Measurements from ENCODE around the gene ACOX3.

Gene ACOX3

GRCh38 chr4:8378776-8379175, 61.7 kb downstream of the ACOX3 start:
- Mint-ChIP-seq H3K36me3 (no peaks in the 10 kb centered on the region), H3K4me3 (no peak overlapping the region), H3K9me3 (no peaks in the 10 kb centered on the region), H3K27ac (no peak overlapping the region), H3K4me1 (no peaks in the 10 kb centered on the region), H3K27me3 (no peaks in the 10 kb centered on the region)
- DNase-seq: no peak
- CTCF ChIA-PET: no interaction called here

- Mint-ChIP-seq H3K27ac (no peak overlapping the region), H3K4me1 (no peaks in the 10 kb centered on the region), H3K36me3 (no peaks in the 10 kb centered on the region), H3K4me3 (no peak overlapping the region), H3K27me3 (no peaks in the 10 kb centered on the region), H3K9me3 (no peaks in the 10 kb centered on the region)
- DNase-seq: no peak
- CTCF ChIA-PET: no interaction called here
Measured at GRCh38 chr4:8378101-8378724, 62.3 kb downstream of the ACOX3 start.

GRCh38 chr4:8377103-8378075, 63.1 kb downstream of the ACOX3 start:
- Mint-ChIP-seq H3K4me1 (no peaks in the 10 kb centered on the region), H3K27me3 (no peaks in the 10 kb centered on the region), H3K4me3 (no peak overlapping the region), H3K27ac (no peak overlapping the region), H3K9me3 (no peaks in the 10 kb centered on the region), H3K36me3 (no peaks in the 10 kb centered on the region)
- DNase-seq: no peak
- CTCF ChIA-PET: no interaction called here

- no peaks in the 10 kb centered on the region for H3K27me3 Mint-ChIP-seq
Measured at GRCh38 chr4:8376361-8377102, 64.0 kb downstream of the ACOX3 start.

GRCh38 chr4:8374851-8375649, 65.5 kb downstream of the ACOX3 start:
- CTCF ChIA-PET: no interaction called here
- no peak overlapping the region for H3K27ac Mint-ChIP-seq
- H3K4me3 Mint-ChIP-seq: no peak overlapping the region
- no peaks in the 10 kb centered on the region for H3K4me1 Mint-ChIP-seq
- H3K36me3 Mint-ChIP-seq: no peaks in the 10 kb centered on the region
- H3K9me3 Mint-ChIP-seq: no peaks in the 10 kb centered on the region
- H3K27me3 Mint-ChIP-seq: no peaks in the 10 kb centered on the region
- DNase-seq: no peak

More at GRCh38 chr4:8376361-8377102, 64.0 kb downstream of the ACOX3 start:
- no peaks in the 10 kb centered on the region for H3K36me3 Mint-ChIP-seq
- no peaks in the 10 kb centered on the region for H3K4me1 Mint-ChIP-seq
- no peak for DNase-seq
- no peaks in the 10 kb centered on the region for H3K9me3 Mint-ChIP-seq
- H3K4me3 Mint-ChIP-seq: no peak overlapping the region
- H3K27ac Mint-ChIP-seq: no peak overlapping the region
- CTCF ChIA-PET: no interaction called here

- CTCF ChIA-PET: no interaction called here
- no peak overlapping the region for H3K4me3 Mint-ChIP-seq
- DNase-seq: no peak
- no peak overlapping the region for H3K27ac Mint-ChIP-seq
- no peaks in the 10 kb centered on the region for H3K4me1 Mint-ChIP-seq
- H3K36me3 Mint-ChIP-seq: no peaks in the 10 kb centered on the region
- H3K27me3 Mint-ChIP-seq: no peaks in the 10 kb centered on the region
- no peaks in the 10 kb centered on the region for H3K9me3 Mint-ChIP-seq
Measured at GRCh38 chr4:8373973-8374545, 66.5 kb downstream of the ACOX3 start.

- CTCF ChIA-PET: no interaction called here
- no peak overlapping the region for H3K27ac Mint-ChIP-seq
- no peak overlapping the region for H3K4me3 Mint-ChIP-seq
Measured at GRCh38 chr4:8373270-8373972, 67.1 kb downstream of the ACOX3 start.

GRCh38 chr4:8372506-8372905, 68.0 kb downstream of the ACOX3 start:
- Mint-ChIP-seq H3K27ac (no peak overlapping the region), H3K4me3 (no peak overlapping the region), H3K4me1 (no peaks in the 10 kb centered on the region), H3K27me3 (no peaks in the 10 kb centered on the region), H3K36me3 (no peaks in the 10 kb centered on the region), H3K9me3 (no peaks in the 10 kb centered on the region)
- CTCF ChIA-PET: no interaction called here
- no peak for DNase-seq

More at GRCh38 chr4:8373270-8373972, 67.1 kb downstream of the ACOX3 start:
- DNase-seq: no peak
- H3K4me1 Mint-ChIP-seq: no peaks in the 10 kb centered on the region
- H3K36me3 Mint-ChIP-seq: no peaks in the 10 kb centered on the region
- no peaks in the 10 kb centered on the region for H3K9me3 Mint-ChIP-seq
- H3K27me3 Mint-ChIP-seq: no peaks in the 10 kb centered on the region

- Mint-ChIP-seq H3K27ac (no peak overlapping the region), H3K9me3 (no peaks in the 10 kb centered on the region), H3K36me3 (no peaks in the 10 kb centered on the region), H3K27me3 (no peaks in the 10 kb centered on the region), H3K4me1 (no peaks in the 10 kb centered on the region), H3K4me3 (no peak overlapping the region)
- CTCF ChIA-PET: no interaction called here
- DNase-seq: no peak
Measured at GRCh38 chr4:8371596-8371995, 68.9 kb downstream of the ACOX3 start.

GRCh38 chr4:8370835-8371595, 69.5 kb downstream of the ACOX3 start:
- Mint-ChIP-seq H3K9me3 (no peaks in the 10 kb centered on the region), H3K36me3 (no peaks in the 10 kb centered on the region), H3K27me3 (no peaks in the 10 kb centered on the region), H3K4me3 (no peak overlapping the region), H3K27ac (no peak overlapping the region), H3K4me1 (no peaks in the 10 kb centered on the region)
- DNase-seq: no peak
- CTCF ChIA-PET: no interaction called here

- Mint-ChIP-seq H3K27ac (no peak overlapping the region), H3K9me3 (no peaks in the 10 kb centered on the region), H3K4me1 (no peaks in the 10 kb centered on the region), H3K4me3 (no peak overlapping the region), H3K27me3 (no peaks in the 10 kb centered on the region), H3K36me3 (no peaks in the 10 kb centered on the region)
- CTCF ChIA-PET: no interaction called here
- no peak for DNase-seq
Measured at GRCh38 chr4:8370106-8370787, 70.3 kb downstream of the ACOX3 start.

- DNase-seq: no peak
- CTCF ChIA-PET: no interaction called here
- Mint-ChIP-seq H3K27me3 (no peaks in the 10 kb centered on the region), H3K36me3 (no peaks in the 10 kb centered on the region), H3K9me3 (no peaks in the 10 kb centered on the region), H3K27ac (no peak overlapping the region), H3K4me1 (no peaks in the 10 kb centered on the region), H3K4me3 (no peak overlapping the region)
Measured at GRCh38 chr4:8369426-8370105, 71.0 kb downstream of the ACOX3 start.

Data from activated naive CD4-positive, alpha-beta T cell treated with anti-CD3 and anti-CD28 coated beads, Interleukin-2, amount 10 ng/mL, durations not matched to agents 7 days and 5 days (primary cell).